Suprapubic skin (tissue), 4 donors: ENCODE measurements around the gene UNC119B.

Source experiments
- EP300 ChIP-seq: sonication (generic); formaldehyde crosslinking; IDR thresholded peaks from one replicate; pipeline ENCODE4 v1.6.1; 2017; ENCODE audit warnings: antibody characterized with exemption
- POLR2A ChIP-seq, 2 donors: fragments of 450-650 bp; IDR thresholded peaks; one replicate each; pipeline ENCODE4 v1.6.1; 2017; ENCODE audit warnings: antibody characterized with exemption in 2 of 2, mild to moderate bottlenecking in 2 of 2, moderate library complexity in 2 of 2
- POLR2AphosphoS5 ChIP-seq, 3 donors: sonication (generic); formaldehyde crosslinking; IDR thresholded peaks; one replicate each; pipeline ENCODE4 v1.6.1; 2017; ENCODE audit warnings: antibody characterized with exemption in 3 of 3
- TF ChIP-seq, protein P1 (sequence below), 2 donors: fragments of 200-600 bp in 1 of 2; fragments of 450-650 bp in 1 of 2; sonication (generic) in 1 of 2; IDR thresholded peaks; one replicate each; pipeline ENCODE4 v1.5.1; 2016 to 2019; ENCODE audit warnings: antibody characterized with exemption in 2 of 2, mild to moderate bottlenecking in 1 of 2, moderate library complexity in 1 of 2

DNA sequence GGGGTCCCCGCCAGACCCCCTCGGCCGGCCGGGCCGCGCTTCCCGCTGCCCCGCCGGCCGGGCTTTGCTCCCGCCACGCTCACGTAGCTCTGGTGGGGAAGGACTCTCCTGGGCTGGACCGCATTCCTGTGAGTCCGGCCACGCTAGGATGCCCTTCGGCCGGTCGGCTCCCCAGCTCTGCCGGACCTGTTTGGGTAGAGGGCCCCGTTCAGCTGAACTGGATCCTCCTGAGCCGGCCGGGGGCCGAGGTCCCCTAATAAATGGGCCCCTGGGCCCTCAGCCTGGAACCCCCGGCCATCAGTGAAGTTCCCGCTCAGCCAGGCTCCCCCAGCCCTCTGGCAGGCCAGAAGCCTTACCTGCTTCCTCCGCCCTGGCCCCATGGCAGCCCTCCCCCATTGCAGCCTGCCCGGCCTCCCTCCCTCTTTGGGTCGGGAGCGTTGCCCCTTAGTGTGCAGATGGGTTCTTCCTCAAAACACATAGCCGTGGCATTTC, 593 bp downstream of the UNC119B start:
- TF ChIP-seq, protein P1, sequence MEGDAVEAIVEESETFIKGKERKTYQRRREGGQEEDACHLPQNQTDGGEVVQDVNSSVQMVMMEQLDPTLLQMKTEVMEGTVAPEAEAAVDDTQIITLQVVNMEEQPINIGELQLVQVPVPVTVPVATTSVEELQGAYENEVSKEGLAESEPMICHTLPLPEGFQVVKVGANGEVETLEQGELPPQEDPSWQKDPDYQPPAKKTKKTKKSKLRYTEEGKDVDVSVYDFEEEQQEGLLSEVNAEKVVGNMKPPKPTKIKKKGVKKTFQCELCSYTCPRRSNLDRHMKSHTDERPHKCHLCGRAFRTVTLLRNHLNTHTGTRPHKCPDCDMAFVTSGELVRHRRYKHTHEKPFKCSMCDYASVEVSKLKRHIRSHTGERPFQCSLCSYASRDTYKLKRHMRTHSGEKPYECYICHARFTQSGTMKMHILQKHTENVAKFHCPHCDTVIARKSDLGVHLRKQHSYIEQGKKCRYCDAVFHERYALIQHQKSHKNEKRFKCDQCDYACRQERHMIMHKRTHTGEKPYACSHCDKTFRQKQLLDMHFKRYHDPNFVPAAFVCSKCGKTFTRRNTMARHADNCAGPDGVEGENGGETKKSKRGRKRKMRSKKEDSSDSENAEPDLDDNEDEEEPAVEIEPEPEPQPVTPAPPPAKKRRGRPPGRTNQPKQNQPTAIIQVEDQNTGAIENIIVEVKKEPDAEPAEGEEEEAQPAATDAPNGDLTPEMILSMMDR (IDR thresholded peaks at IDR 0.05) = no peak
- TF ChIP-seq POLR2A (IDR thresholded peaks at IDR 0.05) = no peak
- no peak for TF ChIP-seq POLR2AphosphoS5 (IDR thresholded peaks at IDR 0.05)
- no peak for TF ChIP-seq EP300
